Psoas muscle (tissue), 8 donors: ENCODE results near the gene CTSO. TPM values are rescaled to one million over a fixed set of nuclear protein-coding genes. Genes with fewer than 3 reads are reported as not detected.
A peak's percentile ranks its signal among the peaks of the same experiment; 100 is the strongest.

Experiments
- ATAC-seq, 4 donors: fragments of 200-7000 bp; cut with Tn5 transposase; one replicate each; pipeline ENCODE4 v1.9.1; 2020; ENCODE audit warnings: moderate library complexity in 3 of 4, mild to moderate bottlenecking in 2 of 4
- DNase-seq, 2 donors: peaks; one replicate each; pipeline ENCODE4 v3.0.0-alpha.2; 2020
- H3K27ac ChIP-seq: fragments of 200-600 bp; one replicate; pipeline ENCODE4 v1.8.0; 2022
- H3K27me3 ChIP-seq, 3 donors: fragments of 200-600 bp in 1 of 3; one replicate each; pipeline versions ENCODE4 v1.6.1 to v1.8.0; 2013 to 2022; ENCODE audit warnings: low read length in 2 of 3, mild to moderate bottlenecking in 2 of 3, moderate library complexity in 1 of 3; ENCODE audit not compliant: insufficient read depth in 3 of 3
- H3K36me3 ChIP-seq, 2 donors: fragments of 200-600 bp in 1 of 2; one replicate each; pipeline versions ENCODE4 v1.6.1 to v1.8.0; 2013 to 2022; ENCODE audit warnings: low read depth in 1 of 2, mild to moderate bottlenecking in 1 of 2, moderate library complexity in 1 of 2; ENCODE audit not compliant: insufficient read depth in 1 of 2
- H3K4me1 ChIP-seq: fragments of 200-600 bp; one replicate; pipeline ENCODE4 v1.8.0; 2022
- H3K4me3 ChIP-seq: fragments of 200-600 bp; one replicate; pipeline ENCODE4 v1.8.0; 2022; ENCODE audit warnings: mild to moderate bottlenecking
- H3K9me3 ChIP-seq: fragments of 200-600 bp; one replicate; pipeline ENCODE4 v1.8.0; 2022
- WGBS, 3 donors: extraction: QIAGEN DNeasy Blood & Tissue Kit; methylation state at CpG; one replicate each; pipeline versions ENCODE4 v1.1.6 to v1.1.7; 2013; 5-methylcytosine and 5-hydroxymethylcytosine counted together
- intact Hi-C, 2 donors: fragments of 100-400 bp; cut with DNase I; formaldehyde crosslinking; loops; one replicate each; pipeline versions ENCODE4 v1.11.0 to v1.14.2; 2022
- polyA plus RNA-seq, 3 donors: library from polyadenylated mRNA; stranded (reverse); fragments of 200-250 nt; gene quantifications; one replicate each; pipeline ENCODE4 v1.2.3, GENCODE V29; 2013
- total RNA-seq, 4 donors: library from RNA; stranded (reverse); fragmentation: NEBNext Ultra II Directional in 2 of 4; extraction: Animal tissue kit (Norgen Biotek cat#: 25700) in 2 of 4; gene quantifications; one replicate each; pipeline versions ENCODE4 v1.2.1 to v1.2.4, GENCODE V29; 2021 to 2023
- TF ChIP-seq, protein P1 (sequence below): fragments of 200-600 bp; IDR thresholded peaks from one replicate; pipeline ENCODE4 v1.8.0; 2022; ENCODE audit warnings: antibody characterized with exemption
- donor health status: healthy with polysubstance abuse.
- donor health status: DM: no; HTN: no; CAD: no; lungs with moderate emphysema.
- donor health status: Bipolar disorder and iron deficiency.
- donor health status: healthy.
- donor health status: DM: yes; HTN: yes; CAD: no.
- donor health status: DM: no; HTN: no; CAD: no.
- donor health status: DM: no; HTN: no; CAD: no.
- donor health status: DM: yes; HTN: yes; CAD: no.

The CTSO gene
- total and polyA plus RNA-seq, 7 donors: 2.0 to 4.2 (median 3.0) TPM

DNA sequence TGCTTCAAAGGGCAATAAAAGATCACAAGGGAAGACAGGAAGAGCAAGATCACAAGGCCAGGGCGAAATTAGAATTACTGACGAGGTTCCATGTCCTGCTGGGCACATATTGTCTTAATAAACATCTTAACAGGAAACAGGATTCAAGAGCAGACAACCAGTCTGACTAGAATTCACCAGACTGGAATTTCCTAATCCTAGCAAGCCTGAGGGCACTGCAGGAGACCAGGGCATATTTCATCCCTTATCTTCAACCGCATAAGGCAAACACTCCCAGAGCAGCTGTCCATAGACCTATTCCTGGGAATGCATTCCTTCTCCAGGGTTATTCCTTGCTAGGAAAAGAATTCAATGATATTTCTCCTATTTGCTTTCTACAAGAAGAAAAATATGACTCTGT is 62.6 kb downstream of the CTSO start:
- H3K27ac ChIP-seq: no peak overlapping the region
- no peak for ATAC-seq
- 71 to 88% (median 83%) methylated on average over 3 of the region's 3 CpGs for WGBS, 3 donors

DNA sequence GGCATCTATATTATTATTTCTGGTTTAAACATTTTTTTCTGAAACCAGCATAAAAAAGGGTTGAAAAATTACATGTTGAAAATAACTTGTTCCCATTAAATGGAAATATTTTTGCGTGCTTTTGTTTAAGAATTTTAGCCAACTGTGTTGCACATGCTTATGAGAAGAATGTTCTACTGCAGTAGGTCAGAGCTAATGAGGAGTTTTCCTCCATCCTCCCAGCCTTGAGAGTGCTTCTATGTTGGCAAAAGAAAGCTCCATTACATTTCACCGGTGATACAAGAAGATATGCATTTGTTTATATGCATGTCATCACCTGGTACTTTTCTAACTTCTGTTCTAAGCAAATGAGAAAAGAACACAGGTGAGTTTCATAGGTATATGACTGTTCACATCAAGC is 63.7 kb downstream of the CTSO start:
- no peaks in the 10 kb centered on the region for H3K9me3 ChIP-seq
- 74 to 80% (median 76%) methylated on average over 2 of the region's 2 CpGs for WGBS, 3 donors
- H3K4me3 ChIP-seq: no peak overlapping the region
- H3K4me1 ChIP-seq: no peaks in the 10 kb centered on the region
- no peaks in the 10 kb centered on the region for H3K36me3 ChIP-seq
- TF ChIP-seq, protein P1, sequence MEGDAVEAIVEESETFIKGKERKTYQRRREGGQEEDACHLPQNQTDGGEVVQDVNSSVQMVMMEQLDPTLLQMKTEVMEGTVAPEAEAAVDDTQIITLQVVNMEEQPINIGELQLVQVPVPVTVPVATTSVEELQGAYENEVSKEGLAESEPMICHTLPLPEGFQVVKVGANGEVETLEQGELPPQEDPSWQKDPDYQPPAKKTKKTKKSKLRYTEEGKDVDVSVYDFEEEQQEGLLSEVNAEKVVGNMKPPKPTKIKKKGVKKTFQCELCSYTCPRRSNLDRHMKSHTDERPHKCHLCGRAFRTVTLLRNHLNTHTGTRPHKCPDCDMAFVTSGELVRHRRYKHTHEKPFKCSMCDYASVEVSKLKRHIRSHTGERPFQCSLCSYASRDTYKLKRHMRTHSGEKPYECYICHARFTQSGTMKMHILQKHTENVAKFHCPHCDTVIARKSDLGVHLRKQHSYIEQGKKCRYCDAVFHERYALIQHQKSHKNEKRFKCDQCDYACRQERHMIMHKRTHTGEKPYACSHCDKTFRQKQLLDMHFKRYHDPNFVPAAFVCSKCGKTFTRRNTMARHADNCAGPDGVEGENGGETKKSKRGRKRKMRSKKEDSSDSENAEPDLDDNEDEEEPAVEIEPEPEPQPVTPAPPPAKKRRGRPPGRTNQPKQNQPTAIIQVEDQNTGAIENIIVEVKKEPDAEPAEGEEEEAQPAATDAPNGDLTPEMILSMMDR: no peak
- ATAC-seq: no peak
- H3K27ac ChIP-seq: no peak overlapping the region
- intact Hi-C loops: no loop called here
- no peak for DNase-seq
- no peaks in the 10 kb centered on the region for H3K27me3 ChIP-seq

More for the DNA sequence above, 62.6 kb downstream of the CTSO start:
- TF ChIP-seq, protein P1: no peak
- Histone ChIP-seq H3K27me3 (no peaks in the 10 kb centered on the region), H3K4me3 (no peak overlapping the region), H3K9me3 (no peaks in the 10 kb centered on the region), H3K36me3 (no peaks in the 10 kb centered on the region), H3K4me1 (no peaks in the 10 kb centered on the region)
- intact Hi-C loops: no loop called here
- DNase-seq: no peak

DNA sequence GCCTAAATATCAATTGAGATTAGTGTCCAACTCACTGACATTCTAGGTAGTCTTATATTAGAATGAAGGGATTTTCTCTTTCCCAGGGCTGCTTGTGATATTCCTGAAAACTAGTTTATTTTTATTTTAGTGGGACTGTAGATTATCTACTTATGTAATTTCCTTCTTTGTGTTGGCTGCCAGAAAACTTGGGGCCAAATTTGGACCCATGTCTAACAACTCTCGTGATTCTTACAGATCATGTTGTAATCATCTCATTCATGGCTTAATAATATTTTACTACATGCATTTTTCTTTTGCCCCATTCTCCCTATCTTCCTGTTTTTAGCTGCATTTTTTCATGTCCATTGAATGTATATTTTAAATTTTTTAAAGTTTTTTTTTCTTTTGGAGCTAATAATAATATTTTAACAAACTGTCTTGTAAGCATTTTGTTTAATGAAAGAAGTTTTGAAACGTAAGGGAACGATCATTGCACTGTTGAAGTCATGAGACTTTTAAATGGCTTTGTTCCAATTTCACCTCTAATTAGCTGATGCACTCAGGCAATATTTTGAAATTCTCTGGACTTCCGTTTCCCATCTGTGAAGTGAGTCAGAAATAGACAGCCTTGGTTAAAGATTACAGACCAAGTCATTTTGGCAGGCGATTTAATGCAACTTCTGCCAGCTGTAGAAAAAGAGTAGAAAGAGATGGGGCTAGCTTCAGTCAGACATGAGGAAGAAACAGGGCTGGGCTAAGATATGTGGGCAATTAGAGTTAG is 64.5 kb downstream of the CTSO start:
- 9 to 16% (median 10%) methylated on average over 5 of the region's 5 CpGs for WGBS, 3 donors
- intact Hi-C loops: no loop called here

DNA sequence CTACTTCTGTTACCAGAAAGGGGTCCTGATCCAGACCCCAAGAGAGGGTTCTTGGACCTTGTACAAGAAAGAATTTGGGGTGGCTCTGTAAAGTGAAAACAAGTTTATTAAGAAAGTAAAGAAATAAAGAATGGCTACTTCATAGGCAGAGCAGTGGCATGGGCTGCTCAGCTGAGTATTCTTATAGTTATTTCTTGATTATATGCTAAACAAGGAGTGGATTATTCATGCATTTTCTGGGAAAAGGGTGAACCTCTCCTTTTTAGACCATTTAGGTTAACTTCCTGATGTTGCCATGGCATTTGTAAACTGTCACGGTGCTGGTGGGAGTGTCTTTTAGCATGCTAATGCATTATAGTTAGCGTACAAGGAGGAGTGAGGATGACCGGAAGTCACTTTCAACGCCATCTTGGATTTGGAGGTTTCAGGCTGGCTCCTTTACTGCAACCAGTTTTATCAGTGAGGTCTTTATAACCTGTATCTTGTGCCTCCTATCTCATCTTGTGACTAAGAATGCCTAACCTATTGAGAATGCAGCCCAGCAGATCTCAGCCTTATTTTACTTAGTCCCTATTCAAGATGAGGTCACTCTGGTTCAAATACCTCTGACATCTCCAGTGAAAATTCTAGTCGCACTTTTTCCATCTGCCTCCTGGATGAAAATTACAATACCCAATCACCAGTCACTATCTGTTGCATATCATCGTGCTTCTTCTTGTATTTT is 65.7 kb downstream of the CTSO start:
- WGBS, 3 donors: 62 to 64% (median 63%) methylated on average over 6 of the region's 6 CpGs
- TF ChIP-seq, protein P1: no peak
- DNase-seq: no peak
- no peaks in the 10 kb centered on the region for H3K4me1 ChIP-seq
- ATAC-seq: no peak
- H3K27me3 ChIP-seq: no peaks in the 10 kb centered on the region
- H3K9me3 ChIP-seq: no peaks in the 10 kb centered on the region
- no peaks in the 10 kb centered on the region for H3K36me3 ChIP-seq
- no peak overlapping the region for H3K27ac ChIP-seq
- intact Hi-C loops: no loop called here
- no peak overlapping the region for H3K4me3 ChIP-seq

More for the DNA sequence above, 64.5 kb downstream of the CTSO start:
- peak in 1 of 4 donors; percentile 27 for ATAC-seq
- Histone ChIP-seq H3K4me3 (no peak overlapping the region), H3K27me3 (no peaks in the 10 kb centered on the region), H3K9me3 (no peaks in the 10 kb centered on the region), H3K4me1 (no peaks in the 10 kb centered on the region), H3K27ac (no peak overlapping the region), H3K36me3 (no peaks in the 10 kb centered on the region)
- DNase-seq: no peak
- TF ChIP-seq, protein P1: no peak
